GM12874 (cell line): ENCODE measurements around the gene SMG9.

ENCODE experiments used
- TF ChIP-seq, protein P1 (sequence below): IDR thresholded peaks from 2 replicates; pipeline ENCODE4 v1.5.1; 2011; ENCODE audit warnings: low read depth, mild to moderate bottlenecking, control low read depth, low read length, moderate library complexity; ENCODE audit not compliant: insufficient read depth

The SMG9 gene

DNA sequence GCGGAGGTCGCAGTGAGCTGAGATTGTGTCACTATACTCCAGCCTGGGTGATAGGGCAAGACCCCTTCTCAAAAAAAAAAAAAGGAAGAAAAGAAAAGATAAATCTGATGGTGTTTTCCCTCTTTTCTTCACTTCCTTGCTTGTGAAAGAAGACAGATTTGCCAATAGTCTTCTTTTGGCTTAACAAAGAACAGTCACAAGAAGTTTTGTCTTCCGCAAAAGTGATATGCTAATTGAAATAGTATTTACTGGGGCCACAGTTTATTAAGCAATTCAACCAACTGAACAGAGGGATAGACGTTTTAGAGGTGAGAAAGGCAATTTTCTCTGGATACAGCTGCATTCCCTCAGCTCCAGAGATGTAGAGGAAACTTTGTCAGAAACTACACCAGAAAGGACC is 61.9 kb downstream of the SMG9 start:
- TF ChIP-seq, protein P1, sequence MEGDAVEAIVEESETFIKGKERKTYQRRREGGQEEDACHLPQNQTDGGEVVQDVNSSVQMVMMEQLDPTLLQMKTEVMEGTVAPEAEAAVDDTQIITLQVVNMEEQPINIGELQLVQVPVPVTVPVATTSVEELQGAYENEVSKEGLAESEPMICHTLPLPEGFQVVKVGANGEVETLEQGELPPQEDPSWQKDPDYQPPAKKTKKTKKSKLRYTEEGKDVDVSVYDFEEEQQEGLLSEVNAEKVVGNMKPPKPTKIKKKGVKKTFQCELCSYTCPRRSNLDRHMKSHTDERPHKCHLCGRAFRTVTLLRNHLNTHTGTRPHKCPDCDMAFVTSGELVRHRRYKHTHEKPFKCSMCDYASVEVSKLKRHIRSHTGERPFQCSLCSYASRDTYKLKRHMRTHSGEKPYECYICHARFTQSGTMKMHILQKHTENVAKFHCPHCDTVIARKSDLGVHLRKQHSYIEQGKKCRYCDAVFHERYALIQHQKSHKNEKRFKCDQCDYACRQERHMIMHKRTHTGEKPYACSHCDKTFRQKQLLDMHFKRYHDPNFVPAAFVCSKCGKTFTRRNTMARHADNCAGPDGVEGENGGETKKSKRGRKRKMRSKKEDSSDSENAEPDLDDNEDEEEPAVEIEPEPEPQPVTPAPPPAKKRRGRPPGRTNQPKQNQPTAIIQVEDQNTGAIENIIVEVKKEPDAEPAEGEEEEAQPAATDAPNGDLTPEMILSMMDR = no peak

DNA sequence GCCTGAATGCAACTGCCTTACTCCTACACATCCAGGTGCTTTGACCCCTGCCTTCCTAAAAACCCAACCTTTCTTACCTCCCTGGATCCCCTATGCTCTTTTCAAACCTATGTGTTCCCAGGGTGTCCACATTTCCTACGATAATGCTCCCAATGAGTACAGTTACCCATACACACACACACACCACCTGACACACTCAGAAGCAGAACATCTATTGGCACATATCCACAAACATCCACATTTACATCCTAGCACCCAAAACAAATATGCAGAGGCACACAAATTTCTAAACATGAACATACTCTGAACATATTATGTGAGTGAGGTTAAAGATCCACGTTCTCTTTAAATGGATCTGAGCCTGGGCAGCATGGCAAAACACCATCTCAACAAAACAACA is 62.4 kb downstream of the SMG9 start:
- TF ChIP-seq, protein P1 = no peak

DNA sequence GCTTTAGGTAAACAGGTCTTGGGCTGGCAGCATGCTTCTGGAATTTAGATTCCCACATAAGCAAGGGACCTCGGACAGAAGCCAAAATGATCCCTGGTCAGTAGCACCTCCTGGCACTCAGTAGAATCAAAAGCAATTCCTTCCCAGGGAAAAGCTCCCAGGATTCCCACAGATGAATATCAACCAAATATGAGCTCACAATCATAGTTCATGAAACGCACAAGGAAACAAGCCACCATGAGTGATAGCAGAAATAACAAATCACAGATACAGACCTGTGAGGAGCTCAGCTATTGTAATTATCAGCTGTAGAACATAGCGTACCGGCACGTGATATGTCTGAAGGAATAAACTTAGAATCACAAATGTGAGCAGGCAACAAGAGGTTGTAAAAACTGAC is 63.0 kb downstream of the SMG9 start:
- TF ChIP-seq, protein P1 = no peak

DNA sequence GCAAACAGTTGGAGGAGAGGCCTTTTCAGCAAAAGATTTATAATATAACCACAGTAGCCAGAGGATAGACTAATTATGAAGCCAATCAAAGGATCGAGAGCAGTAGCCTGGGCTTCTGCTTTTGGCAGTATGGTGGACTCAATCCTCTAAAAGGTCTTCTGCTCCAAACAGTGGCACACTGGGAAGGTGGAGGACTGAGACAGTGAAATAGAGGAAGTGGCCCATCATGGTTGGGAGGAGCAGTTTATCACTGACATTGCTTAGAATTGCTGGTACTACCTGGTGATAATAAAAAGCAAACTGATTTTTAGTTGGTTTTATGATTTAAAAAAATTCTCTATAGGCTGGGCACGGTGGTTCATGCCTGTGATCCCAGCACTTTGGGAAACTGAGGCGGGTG is 63.9 kb downstream of the SMG9 start:
- TF ChIP-seq, protein P1 = no peak

DNA sequence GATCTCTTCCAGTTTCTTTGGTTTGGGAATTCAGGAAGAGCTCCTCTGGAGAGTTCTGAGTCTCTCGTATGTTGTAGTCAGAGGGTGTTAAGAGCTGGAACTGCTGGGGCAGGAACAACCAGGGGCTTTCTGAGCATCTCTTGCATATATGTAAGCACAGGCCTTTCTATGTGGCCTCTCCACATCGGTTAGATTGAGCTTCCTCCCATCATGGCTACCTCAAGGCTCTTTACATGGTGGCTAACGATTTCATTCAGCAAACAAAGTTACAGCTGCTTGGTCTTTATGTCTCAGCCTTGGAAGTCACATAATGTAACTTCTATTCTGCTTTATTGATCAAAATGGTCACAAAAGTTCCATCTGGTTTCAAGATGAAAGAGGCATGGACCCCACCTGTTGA is 64.3 kb downstream of the SMG9 start:
- TF ChIP-seq, protein P1 = no peak

DNA sequence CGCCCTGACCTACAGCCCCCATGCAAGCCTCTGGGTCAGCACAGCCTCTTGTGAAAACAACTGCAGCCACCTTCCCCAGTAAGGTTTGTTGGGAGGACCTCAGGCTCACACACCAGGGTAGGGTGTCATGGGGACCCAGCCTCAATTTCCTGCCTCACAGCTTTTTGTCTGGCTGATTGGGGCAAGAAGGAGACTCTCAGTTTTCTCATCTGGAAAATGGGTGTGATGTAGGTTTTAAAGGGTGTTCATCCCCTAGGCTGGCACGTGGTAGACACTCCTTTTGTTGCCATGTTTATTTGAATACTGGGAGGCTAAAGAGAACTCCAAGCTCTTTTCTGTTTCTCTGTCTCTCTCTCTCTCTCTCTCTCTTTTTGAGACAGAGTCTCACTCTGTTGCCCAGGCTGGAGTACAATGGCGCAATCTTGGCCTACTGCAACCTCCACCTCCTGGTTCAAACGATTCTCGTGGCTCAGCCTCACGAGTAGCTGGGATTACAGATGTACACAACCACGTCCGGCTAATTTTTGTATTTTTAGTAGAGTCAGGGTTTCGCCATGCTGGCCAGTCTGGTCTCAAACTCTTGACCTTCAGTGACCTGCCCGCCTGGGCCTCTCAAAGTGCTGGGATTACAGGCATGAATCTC is 66.6 kb downstream of the SMG9 start:
- TF ChIP-seq, protein P1 = no peak

DNA sequence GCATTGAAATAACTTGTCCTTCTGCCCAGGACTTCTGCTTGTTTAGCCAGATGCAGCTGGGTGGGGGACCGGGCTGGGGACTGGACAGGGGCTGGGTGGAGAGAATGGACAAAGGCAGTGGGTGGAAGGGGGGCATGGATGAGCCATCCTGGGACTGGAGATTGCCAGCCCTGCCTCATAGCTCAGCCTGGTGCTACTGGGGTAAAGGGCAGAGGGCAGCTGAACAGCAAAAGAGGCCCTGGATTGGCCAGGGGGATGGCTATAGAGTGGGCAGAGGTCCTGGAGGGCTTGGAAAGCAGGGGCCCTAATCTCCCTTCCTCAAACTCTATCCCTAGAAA is 67.1 kb downstream of the SMG9 start:
- TF ChIP-seq, protein P1 = no peak
